ENCODE results near the gene SLC41A3.

The SLC41A3 gene

DNA sequence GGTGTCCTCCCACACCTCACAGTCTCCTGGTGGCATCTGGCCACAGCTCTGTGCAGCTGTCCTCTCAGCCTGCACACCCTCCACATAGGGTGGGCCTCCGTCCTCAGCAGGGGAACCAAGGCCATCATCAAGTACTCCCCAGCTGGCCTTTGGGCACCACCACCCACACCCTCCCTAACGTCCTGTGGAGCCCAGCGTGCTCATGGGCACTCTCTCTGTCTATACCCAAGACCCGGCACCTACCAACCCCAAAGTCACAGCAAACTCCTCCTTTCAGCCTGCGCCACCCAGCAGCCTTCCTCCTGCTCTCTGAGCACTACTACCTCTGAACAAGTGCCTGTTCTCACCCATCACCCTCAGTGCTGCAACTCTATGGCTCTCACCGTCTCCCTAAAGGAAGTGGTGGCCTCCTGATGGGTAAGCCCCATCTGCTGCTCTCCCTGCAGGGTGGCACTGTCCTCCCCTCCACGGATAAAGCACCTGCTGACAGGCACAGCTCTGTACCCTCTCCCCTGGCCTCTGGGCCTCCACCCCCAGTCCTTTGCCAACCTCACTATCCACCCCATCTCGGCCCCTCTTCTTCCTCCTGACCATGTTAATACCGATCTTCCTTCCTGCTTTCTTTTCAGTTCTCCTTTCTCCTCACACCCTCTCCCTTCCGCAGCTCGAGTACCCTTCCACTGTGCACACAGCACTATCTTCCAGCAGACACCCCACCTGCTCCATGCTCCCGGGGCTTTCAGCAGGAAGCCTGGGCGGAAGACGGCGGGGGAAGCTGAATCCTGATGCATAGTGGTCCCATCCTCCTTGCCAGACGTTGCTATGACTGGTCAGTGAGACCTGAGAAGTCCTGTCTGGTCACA is 31.5 kb downstream of the SLC41A3 start:
- TF ChIP-seq, protein P1, sequence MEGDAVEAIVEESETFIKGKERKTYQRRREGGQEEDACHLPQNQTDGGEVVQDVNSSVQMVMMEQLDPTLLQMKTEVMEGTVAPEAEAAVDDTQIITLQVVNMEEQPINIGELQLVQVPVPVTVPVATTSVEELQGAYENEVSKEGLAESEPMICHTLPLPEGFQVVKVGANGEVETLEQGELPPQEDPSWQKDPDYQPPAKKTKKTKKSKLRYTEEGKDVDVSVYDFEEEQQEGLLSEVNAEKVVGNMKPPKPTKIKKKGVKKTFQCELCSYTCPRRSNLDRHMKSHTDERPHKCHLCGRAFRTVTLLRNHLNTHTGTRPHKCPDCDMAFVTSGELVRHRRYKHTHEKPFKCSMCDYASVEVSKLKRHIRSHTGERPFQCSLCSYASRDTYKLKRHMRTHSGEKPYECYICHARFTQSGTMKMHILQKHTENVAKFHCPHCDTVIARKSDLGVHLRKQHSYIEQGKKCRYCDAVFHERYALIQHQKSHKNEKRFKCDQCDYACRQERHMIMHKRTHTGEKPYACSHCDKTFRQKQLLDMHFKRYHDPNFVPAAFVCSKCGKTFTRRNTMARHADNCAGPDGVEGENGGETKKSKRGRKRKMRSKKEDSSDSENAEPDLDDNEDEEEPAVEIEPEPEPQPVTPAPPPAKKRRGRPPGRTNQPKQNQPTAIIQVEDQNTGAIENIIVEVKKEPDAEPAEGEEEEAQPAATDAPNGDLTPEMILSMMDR (IDR thresholded peaks at IDR 0.05; ENCODE audit: borderline replicate concordance, insufficient read depth, low read depth, low read length): no peak
- H3K4me3 ChIP-seq (ENCODE audit: low read depth, low read length): no peak overlapping the region

DNA sequence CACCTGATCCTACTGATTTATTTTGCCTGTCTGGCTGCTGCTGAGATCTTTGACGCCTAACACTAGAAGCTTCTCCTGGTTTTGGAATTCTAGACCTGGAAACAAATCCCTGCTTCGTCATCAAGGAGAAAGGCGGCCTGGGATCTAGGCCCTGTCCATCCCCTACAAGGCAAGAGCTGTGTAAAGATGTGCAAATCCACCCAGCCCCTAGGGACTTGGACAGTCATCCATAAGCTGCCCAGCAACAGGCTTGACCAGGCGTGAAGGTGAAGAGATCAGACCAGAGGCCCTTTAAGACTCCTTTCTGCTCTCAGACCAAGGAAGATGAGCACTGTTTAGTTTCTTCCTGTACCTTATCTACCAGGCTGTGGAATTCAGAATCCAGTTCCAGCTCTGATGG is 32.2 kb downstream of the SLC41A3 start:
- H3K4me3 ChIP-seq (ENCODE audit: low read depth, low read length): no peak overlapping the region
- TF ChIP-seq, protein P1 (IDR thresholded peaks at IDR 0.05; ENCODE audit: borderline replicate concordance, insufficient read depth, low read depth, low read length): no peak

DNA sequence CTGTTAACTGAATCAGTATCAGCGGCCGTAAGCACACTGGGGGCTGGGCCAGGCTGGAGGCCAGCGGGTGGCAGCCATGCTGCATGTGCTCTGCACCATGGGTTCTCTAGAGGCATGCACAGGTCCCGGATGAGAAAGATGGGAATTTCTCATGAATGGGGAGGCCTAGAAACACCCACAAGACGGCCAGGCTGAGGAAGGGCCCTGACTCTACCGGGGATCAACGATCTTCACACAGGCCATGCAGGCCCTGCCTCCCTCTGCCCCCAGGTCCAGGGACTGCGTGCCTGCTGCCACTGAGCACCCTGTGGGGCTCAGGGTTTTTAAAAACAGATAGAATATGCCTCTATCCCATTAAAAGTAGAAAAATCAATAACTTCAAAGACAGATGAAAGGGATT is 32.7 kb downstream of the SLC41A3 start:
- no peak overlapping the region for H3K4me3 ChIP-seq (ENCODE audit: low read depth, low read length)
- TF ChIP-seq, protein P1 (IDR thresholded peaks at IDR 0.05; ENCODE audit: borderline replicate concordance, insufficient read depth, low read depth, low read length): no peak

DNA sequence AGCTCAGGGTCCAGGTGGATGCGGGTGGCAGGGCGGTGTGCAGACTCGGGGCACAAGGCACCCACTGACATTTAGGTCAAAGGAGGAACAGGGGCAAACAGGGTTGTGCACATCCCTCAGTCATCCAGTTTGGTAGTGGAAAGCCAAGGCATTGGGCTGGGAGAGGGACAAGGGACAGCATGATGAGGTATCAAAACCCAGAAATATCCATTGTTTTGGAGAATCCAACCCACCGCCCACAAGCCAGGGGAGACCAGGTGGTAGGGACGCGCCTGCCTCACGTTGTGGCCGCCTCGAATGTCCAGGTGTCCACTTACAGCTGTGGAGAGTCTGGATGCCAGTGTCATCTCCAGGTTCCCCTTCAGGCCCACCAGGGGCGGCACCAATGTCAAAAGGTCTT is 33.3 kb downstream of the SLC41A3 start:
- TF ChIP-seq, protein P1 (IDR thresholded peaks at IDR 0.05; ENCODE audit: borderline replicate concordance, insufficient read depth, low read depth, low read length): no peak
- no peak overlapping the region for H3K4me3 ChIP-seq (ENCODE audit: low read depth, low read length)

DNA sequence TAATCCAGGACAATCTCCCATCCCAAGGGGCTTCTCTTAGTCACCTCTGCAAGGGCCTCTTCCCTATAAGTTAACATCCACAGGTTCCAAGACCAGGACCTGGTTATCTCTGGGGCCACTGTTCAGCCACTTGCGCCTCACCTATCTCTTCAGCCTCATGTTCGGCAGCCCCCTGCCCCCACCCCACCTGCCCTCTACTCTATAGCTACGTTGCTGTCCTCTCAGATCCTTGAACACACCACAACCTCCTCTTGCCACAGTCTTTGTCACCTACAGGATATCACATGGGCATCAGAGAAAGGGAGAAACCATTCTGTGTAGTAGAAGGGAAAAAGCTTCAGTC is 33.9 kb downstream of the SLC41A3 start:
- TF ChIP-seq, protein P1 (IDR thresholded peaks at IDR 0.05; ENCODE audit: borderline replicate concordance, insufficient read depth, low read depth, low read length): no peak
- H3K4me3 ChIP-seq (ENCODE audit: low read depth, low read length): no peak overlapping the region

DNA sequence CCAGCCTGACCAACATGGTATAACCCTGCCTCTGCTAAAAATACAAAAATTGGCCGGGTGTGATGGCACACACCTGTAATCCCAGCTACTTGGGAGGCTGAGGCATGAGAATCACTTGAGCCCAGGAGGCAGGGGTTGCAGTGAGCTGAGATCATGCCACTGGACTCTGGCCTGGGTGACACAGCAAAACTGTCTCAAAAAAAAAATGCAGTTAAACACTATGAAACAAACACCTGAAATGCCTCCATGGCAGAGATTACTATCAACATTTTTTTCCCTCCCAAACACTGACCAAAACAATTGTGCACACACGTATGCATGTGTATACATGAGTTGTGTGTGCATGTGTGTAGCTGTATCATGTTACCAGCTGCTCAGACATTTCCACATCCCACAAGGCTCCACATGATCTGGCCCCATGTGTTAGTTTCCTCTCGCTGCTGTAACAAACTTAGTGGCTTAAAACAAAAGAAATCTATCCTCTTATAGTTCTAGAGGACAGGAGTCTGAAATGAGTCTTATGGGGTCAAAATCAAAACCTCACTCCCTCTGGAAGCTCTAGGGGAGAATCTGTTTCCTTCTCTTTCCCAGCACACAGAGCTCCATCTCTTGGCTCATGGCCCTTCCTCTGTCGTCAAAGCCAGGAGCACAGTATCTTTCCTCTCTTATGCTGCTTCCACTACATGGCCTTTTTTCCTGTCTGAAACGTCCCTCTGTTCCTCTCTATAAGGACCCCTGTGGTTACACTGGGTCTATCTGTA is 34.5 kb downstream of the SLC41A3 start:
- no peak overlapping the region for H3K4me3 ChIP-seq (ENCODE audit: low read depth, low read length)
- TF ChIP-seq, protein P1 (IDR thresholded peaks at IDR 0.05; ENCODE audit: borderline replicate concordance, insufficient read depth, low read depth, low read length): no peak

Measured in GM12875 (cell line).